SK-N-MC (cell line): ENCODE data around the gene SELENOV.

Source experiments
- DNase-seq: peaks from one replicate; pipeline ENCODE4 v3.0.0-alpha.2; 2011; ENCODE audit warnings: low read depth, low spot score
- H3K27ac ChIP-seq: fragments of 200-600 bp; sonication (generic); 2 replicates; pipeline ENCODE4 v1.5.1; 2016; ENCODE audit warnings: mixed run types
- H3K36me3 ChIP-seq: fragments of 200-600 bp; sonication (generic); 2 replicates; pipeline ENCODE4 v1.6.1; 2017; ENCODE audit warnings: antibody characterized with exemption, low read length, mixed read lengths; ENCODE audit not compliant: insufficient read depth
- H3K4me3 ChIP-seq: fragments of 200-600 bp; sonication (generic); 2 replicates; pipeline ENCODE4 v1.5.1; 2016
- H3K9ac ChIP-seq: fragments of 200-600 bp; sonication (generic); 2 replicates; pipeline ENCODE4 v1.8.0; 2017; ENCODE audit warnings: mixed run types, mixed read lengths; ENCODE audit not compliant: insufficient read length
- H3K9me3 ChIP-seq: fragments of 200-600 bp; sonication (generic); 2 replicates; pipeline ENCODE4 v1.6.1; 2017; ENCODE audit warnings: low read depth, mild to moderate bottlenecking, antibody characterized with exemption, low read length, moderate library complexity, mixed read lengths
- EZH2 ChIP-seq: fragments of 200-600 bp; sonication (generic); IDR thresholded peaks from one replicate; pipeline ENCODE4 v1.6.1; 2017; ENCODE audit warnings: antibody characterized with exemption
- FOXP2 ChIP-seq: optimal IDR thresholded peaks from 2 replicates; pipeline ENCODE3; 2011; ENCODE audit warnings: mild to moderate bottlenecking, moderate library complexity; ENCODE audit not compliant: insufficient read depth; ENCODE audit errors: extremely low read length, control extremely low read depth
- POLR2AphosphoS5 ChIP-seq: IDR thresholded peaks from 2 replicates; pipeline ENCODE4 v1.6.1; 2012; ENCODE audit warnings: mild to moderate bottlenecking, low read depth, low read length, borderline replicate concordance

Gene SELENOV

GRCh38 chr19:39481676-39482075 lies 33.3 kb upstream of the SELENOV start:
- TF ChIP-seq EZH2 (no peak), POLR2AphosphoS5 (no peak), FOXP2 (no peak)
- no peaks in the 10 kb centered on the region for H3K9me3 ChIP-seq
- H3K27ac ChIP-seq = no peak overlapping the region
- no peak for DNase-seq
- H3K36me3 ChIP-seq = peaks cover 24% of the 10 kb centered on the region; the same call in 1 of the 2 replicates
- peak overlapping the region; percentile 100 for H3K9ac ChIP-seq
- peak overlapping the region; percentile 97 for H3K4me3 ChIP-seq

GRCh38 chr19:39483141-39483540 lies 31.8 kb upstream of the SELENOV start:
- TF ChIP-seq FOXP2 = no peak
- TF ChIP-seq EZH2 = no peak
- no peak for TF ChIP-seq POLR2AphosphoS5
- peaks cover 33% of the 10 kb centered on the region; the same call in 1 of the 2 replicates for H3K36me3 ChIP-seq
- no peak overlapping the region for H3K4me3 ChIP-seq
- H3K27ac ChIP-seq = no peak overlapping the region
- H3K9ac ChIP-seq = no peak overlapping the region
- no peaks in the 10 kb centered on the region for H3K9me3 ChIP-seq
- DNase-seq = no peak

- Histone ChIP-seq H3K9ac (no peak overlapping the region), H3K9me3 (no peaks in the 10 kb centered on the region), H3K27ac (no peak overlapping the region), H3K4me3 (no peak overlapping the region), H3K36me3 (peaks cover 46% of the 10 kb centered on the region; the same call in 1 of the 2 replicates)
- no peak for DNase-seq
- TF ChIP-seq EZH2 (no peak), FOXP2 (no peak), POLR2AphosphoS5 (no peak)
Observed at GRCh38 chr19:39489756-39490155, 25.2 kb upstream of the SELENOV start.

- H3K9ac ChIP-seq = no peak overlapping the region
- peaks cover 28% of the 10 kb centered on the region; the same call in 1 of the 2 replicates for H3K36me3 ChIP-seq
- TF ChIP-seq POLR2AphosphoS5 = no peak
- no peak for TF ChIP-seq FOXP2
- TF ChIP-seq EZH2 = no peak
- no peak for DNase-seq
- no peak overlapping the region for H3K27ac ChIP-seq
- H3K9me3 ChIP-seq = no peaks in the 10 kb centered on the region
- no peak overlapping the region for H3K4me3 ChIP-seq
Observed at GRCh38 chr19:39492225-39492624, 22.7 kb upstream of the SELENOV start.

DNA sequence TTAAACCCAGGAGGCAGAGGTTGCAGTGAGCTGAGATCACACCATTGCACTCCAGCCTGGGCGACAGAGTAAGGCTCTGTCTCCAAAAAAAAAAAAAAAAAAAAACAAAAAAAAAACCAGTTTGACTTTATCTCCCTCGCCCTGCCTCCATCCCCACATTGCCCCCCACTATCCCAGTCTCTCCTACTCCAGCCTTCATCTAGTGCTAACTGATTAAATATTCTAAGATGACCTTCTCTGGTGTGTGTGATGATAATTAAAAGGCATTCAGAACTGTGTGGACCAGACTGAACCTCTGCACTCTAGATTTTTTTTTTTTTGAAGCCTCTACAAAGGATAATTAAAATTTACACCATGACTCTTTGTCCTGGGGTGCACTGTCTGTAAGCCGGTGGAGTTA lies 22.2 kb upstream of the SELENOV start:
- no peak overlapping the region for H3K9ac ChIP-seq
- no peak overlapping the region; the same call in 1 of the 2 replicates for H3K27ac ChIP-seq
- H3K9me3 ChIP-seq = no peaks in the 10 kb centered on the region
- TF ChIP-seq FOXP2 = no peak
- TF ChIP-seq POLR2AphosphoS5 = no peak
- no peak for TF ChIP-seq EZH2
- H3K36me3 ChIP-seq = peaks cover 27% of the 10 kb centered on the region; the same call in 1 of the 2 replicates
- no peak for DNase-seq
- no peak overlapping the region for H3K4me3 ChIP-seq

- TF ChIP-seq EZH2 (no peak), POLR2AphosphoS5 (no peak), FOXP2 (no peak)
- no peak overlapping the region for H3K9ac ChIP-seq
Observed at GRCh38 chr19:39494661-39495060, 20.3 kb upstream of the SELENOV start.

DNA sequence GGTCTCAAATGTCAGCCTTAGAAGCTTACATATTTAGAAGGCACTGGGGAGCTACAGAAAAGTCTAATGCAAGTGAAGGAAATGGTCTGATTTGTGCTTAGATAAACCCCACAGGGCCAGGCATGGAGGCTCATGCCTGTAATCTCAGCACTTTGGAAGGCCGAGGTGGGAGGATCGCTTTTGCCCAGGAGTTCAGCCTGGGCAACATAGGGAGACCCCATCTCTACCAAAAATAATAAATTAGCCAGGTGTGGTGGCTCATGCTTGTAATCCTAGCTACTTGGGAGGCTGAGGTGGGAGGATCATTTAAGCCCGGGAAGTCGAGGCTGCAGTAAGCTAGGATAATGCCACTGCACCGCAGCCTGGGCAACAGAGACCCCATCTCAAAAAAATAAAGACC lies 18.9 kb upstream of the SELENOV start:
- no peaks in the 10 kb centered on the region; the same call in 1 of the 2 replicates for H3K36me3 ChIP-seq
- no peak overlapping the region for H3K9ac ChIP-seq
- H3K4me3 ChIP-seq = no peak overlapping the region
- no peaks in the 10 kb centered on the region for H3K9me3 ChIP-seq
- no peak for TF ChIP-seq POLR2AphosphoS5
- TF ChIP-seq FOXP2 = no peak
- no peak for TF ChIP-seq EZH2
- no peak overlapping the region for H3K27ac ChIP-seq
- no peak for DNase-seq

More at GRCh38 chr19:39494661-39495060, 20.3 kb upstream of the SELENOV start:
- H3K27ac ChIP-seq = no peak overlapping the region
- H3K36me3 ChIP-seq = peaks cover 8% of the 10 kb centered on the region; the same call in 1 of the 2 replicates
- no peak for DNase-seq
- no peaks in the 10 kb centered on the region for H3K9me3 ChIP-seq
- no peak overlapping the region for H3K4me3 ChIP-seq

DNA sequence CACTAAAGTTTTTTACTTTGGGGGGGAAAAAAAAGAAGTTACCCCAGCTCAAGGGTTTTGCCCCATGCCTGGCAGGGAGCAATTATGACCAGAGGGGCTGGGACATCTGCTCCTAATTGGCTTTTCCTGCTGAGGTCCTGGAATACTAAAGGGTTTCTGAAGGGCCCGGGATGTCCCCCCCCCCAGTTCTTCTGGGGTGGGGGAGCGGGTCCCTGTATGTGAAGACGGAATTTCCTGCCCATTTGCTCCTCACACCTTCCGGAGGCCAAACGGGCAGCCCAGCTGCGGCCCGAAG lies 17.3 kb upstream of the SELENOV start:
- no peaks in the 10 kb centered on the region for H3K36me3 ChIP-seq

More for the DNA sequence above, 17.3 kb upstream of the SELENOV start:
- no peaks in the 10 kb centered on the region for H3K9me3 ChIP-seq
- H3K4me3 ChIP-seq = peak overlapping the region; percentile 90
- no peak overlapping the region for H3K9ac ChIP-seq
- no peak for DNase-seq
- TF ChIP-seq FOXP2 (no peak), EZH2 (no peak), POLR2AphosphoS5 (no peak)
- no peak overlapping the region for H3K27ac ChIP-seq
